Hindlimb muscle (tissue), 1 donor: ENCODE measurements around the gene PDSS1. TPM values are rescaled to one million over a fixed set of nuclear protein-coding genes. Genes with fewer than 3 reads are reported as not detected.
"Not testable (repeated sequence)": the region's sequence is repeated elsewhere in the genome, so short reads cannot be mapped to it uniquely, and the experiment has no call there.

ENCODE experiments used
- DNase-seq: peaks from one replicate; pipeline ENCODE4 v3.0.0-alpha.2; 2013
- polyA plus RNA-seq: library from polyadenylated mRNA; unstranded; fragments of 120-200 nt; gene quantifications from one replicate; pipeline ENCODE4 v1.2.1, GENCODE V29; 2013; ENCODE audit not compliant: insufficient read length

PDSS1 gene
- polyA plus RNA-seq = 7.3 TPM

DNA sequence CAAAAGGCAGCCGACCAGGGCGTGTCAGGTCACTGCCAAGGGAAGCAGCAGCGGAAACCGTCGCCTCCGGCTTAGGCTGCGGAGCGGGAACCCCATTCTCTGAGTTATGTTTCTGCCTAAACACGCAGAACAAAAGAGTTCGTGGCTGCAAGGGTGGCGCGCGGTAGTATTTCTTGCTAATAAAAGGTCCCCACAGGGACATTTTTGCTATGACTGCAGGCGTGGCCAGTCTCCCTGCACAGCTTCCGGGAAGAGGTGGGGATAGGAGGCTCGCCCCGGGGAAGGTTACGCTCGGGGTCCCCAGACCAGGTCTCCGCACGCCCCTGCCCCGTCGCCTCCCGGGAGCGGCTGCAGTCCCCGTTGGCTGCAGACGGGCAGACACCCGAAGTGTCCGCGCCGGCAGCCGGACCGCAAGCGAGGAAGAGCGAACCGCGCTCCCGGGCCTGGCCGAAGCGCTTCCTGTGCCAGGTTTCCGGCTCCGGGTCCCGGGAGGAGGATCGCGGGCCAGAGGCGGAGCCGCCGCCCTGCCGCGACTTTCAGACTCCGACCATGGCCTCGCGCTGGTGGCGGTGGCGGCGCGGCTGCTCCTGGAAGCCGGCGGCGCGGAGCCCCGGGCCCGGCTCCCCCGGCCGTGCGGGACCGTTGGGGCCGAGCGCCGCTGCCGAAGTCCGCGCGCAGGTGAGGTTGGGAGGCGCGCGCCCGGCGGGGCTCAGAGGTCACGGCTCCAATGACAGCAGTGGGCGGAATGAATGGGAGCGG lies at the start of gene PDSS1:
PDSS1 (plus strand) TSS at position 539 of the 759 bp plus-strand sequence; CDS start at position 550, 11 bp downstream.
- peak; percentile 83 for DNase-seq

DNA sequence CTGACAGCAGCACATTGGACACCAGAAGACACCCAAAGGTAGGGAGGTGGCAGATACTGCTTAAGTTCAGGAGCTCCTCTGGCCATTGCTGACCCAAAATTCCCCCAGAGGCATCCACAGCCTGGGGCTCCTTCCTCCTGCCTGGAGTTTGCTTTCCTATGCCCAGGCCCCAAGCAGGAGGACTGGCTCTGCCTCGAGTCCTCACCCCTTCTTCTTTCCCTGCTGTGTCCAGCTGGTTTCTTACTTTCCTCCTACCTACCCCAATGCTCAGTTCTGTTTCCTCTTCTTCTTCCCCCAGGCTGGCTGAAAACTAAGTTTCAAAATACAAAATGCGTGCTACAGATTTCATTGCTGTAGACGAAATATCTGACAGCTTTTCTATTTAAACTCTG lies 49.3 kb upstream of the PDSS1 start:
- DNase-seq = not testable (repeated sequence)

GRCh38 chr10:26650406-26650805 lies 47.1 kb upstream of the PDSS1 start:
- DNase-seq = no peak

- DNase-seq = not testable (repeated sequence)
Observed at GRCh38 chr10:26651476-26651875, 46.0 kb upstream of the PDSS1 start.

GRCh38 chr10:26653004-26653403 lies 44.5 kb upstream of the PDSS1 start:
- DNase-seq = no peak

DNA sequence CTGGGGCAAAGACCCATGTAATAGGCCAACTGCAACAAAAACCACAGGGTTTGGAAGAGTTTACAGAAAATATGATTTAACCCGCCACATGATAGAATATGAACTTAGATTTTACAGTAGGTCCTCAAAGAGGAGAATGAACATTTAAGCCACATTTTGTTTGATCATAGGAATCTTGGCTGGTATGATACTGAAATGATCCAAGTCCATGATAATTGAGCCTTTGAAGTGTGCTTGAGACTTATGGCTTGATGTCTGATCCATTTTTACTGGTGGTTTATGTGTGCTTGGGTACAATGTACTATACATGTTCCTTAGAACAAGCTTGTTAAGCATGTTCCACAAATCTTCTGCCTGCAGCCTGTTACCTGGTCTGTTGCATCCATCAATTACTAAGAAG lies 41.8 kb upstream of the PDSS1 start:
- DNase-seq = no peak

GRCh38 chr10:26662864-26663263 lies 34.6 kb upstream of the PDSS1 start:
- DNase-seq = no peak

DNA sequence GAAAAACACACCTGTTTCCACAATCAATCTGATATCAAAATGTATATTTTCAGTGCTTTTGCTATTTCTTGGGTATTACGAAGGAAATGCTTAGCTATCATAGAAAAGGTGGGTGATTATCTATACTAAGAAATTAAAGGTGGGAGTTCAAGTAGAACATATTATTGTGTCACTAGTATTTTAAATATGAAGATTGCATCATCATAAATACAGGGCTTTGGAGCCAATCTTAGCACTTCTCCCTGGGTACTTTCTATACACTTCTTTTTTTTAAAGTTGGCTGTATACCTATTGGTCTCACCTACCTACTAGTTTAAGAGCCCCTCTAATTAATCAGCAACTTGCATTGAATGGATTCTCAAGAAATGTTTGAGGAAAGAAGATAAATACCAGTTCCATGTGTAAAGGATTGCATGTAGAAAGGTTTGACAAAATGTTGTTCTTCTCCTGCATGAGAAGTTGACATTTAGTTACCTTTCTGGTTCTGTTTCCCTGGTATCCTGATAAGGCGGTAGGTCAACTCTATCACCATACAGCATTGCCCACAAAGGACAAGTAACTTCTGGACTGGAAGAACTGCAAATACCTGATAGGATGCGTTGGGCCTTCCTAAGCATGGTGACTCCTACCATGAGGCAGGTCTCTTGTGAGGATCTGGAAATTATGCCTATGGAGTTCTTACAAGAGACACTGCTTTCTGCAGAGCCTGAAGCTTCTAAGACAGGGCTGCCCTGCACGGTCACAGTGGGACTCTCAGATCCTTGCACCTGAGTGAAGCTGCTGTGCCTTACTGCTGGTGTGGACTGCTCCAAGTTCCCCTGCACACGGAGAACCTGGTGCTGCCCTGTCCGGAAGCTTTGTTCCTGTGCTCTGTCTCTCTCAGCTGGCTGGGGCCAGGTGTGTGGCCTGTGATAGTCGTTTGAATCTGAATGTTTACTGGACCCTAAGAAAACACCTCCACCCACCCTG lies 32.1 kb upstream of the PDSS1 start:
- no peak for DNase-seq

- no peak for DNase-seq
Observed at GRCh38 chr10:26675873-26676257, 21.6 kb upstream of the PDSS1 start.

- no peak for DNase-seq
Observed at GRCh38 chr10:26679588-26679987, 17.9 kb upstream of the PDSS1 start.

- no peak for DNase-seq
Observed at GRCh38 chr10:26681076-26681475, 16.4 kb upstream of the PDSS1 start.

- DNase-seq = not testable (repeated sequence)
Observed at GRCh38 chr10:26681971-26682370, 15.5 kb upstream of the PDSS1 start.

GRCh38 chr10:26682931-26683330 lies 14.6 kb upstream of the PDSS1 start:
- DNase-seq = no peak

- DNase-seq = not testable (repeated sequence)
Observed at GRCh38 chr10:26684667-26685264, 12.7 kb upstream of the PDSS1 start.

DNA sequence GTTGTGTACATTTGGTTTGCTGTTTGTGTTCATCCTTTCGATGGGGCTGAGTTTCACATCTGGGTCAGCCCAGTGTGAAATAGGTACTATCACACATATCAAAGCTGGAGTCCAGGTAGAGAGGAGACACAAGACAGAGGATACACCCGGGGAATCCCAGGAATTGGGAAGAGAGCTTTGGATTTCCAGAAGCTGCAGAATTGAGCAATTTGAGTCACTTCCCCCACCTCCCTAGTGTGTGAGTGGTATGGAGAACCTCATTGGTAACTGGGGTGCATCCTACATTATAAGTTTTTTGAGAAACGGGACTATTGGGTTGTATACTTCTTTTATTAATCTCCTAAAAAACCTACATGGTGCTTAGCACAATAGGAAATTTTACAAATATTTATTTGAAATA lies 12.1 kb upstream of the PDSS1 start:
- DNase-seq = no peak

DNA sequence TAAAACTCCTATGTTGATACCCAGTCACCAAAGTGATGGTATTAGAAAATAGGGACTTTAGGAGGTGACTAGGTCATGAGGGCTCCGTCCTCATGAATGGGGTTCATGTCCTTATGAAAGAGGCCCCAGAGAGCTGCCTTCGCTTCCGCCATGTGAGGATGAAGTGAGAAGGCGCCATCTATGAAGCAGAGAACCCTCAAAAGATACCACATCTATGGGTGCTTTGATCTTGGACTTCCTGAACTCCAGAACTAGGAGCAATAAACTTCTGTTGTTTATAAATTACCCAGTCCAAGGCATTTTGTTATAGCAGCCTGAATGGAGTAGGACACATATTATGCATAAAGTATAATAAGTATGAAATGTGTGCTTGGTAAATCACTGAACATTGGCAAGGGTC lies 8.1 kb upstream of the PDSS1 start:
- no peak for DNase-seq

DNA sequence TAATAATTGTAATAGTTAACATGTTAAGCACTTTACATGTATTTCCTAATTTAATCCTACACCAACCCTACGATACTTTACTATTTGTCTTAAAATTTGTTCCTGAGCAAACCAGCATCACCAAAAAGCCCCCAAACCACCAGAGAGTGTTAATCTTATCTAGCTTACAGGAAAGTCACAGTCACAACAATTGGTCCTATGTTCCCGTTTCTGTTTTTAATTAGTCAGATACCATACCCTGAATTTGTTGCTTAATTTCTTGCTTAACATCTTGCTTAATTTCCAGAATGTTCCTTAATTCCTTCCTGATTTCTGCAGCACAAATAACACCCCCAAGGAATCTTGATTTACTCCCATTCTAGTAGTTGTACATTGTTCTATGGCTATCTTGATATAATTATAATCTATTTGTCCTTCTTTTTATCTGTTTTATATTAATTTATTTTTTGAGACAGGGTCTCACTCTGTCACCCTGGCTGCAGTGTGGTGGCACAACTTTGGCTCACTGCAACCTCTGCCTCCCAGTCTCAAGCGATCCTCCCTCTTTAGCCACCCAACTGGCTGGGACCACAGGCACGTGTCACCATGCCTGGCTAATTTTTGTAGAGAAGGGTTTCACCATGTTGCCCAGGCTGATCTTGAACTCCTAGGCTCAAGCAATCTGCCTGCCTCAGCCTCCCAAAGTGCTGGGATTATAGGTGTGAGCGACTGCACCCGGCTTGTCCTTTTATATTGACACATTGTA lies 6.6 kb upstream of the PDSS1 start:
- DNase-seq = no peak

DNA sequence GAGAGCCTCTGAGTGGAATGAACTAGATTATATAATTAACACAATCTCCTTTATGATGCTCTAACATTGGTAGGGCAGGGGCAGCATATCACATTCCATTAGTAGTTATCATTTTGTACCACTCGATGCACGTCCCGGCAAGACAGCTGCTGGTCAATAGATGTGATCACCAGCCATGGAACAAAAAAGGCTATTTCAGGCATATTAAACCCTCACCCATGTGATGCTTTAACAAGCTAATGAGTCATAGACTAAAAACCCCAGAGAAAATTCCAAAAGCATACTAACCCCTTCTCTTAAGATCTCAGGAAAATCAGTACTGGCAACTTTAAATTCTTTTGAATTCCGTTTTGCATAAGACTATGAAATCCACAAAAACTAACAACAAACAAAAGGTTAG lies 3.0 kb upstream of the PDSS1 start:
- DNase-seq = not testable (repeated sequence)

GRCh38 chr10:26696786-26697162 lies 727 bp upstream of the PDSS1 start:
- no peak for DNase-seq

GRCh38 chr10:26697922-26698608 lies 564 bp downstream of the PDSS1 start:
- no peak for DNase-seq

DNA sequence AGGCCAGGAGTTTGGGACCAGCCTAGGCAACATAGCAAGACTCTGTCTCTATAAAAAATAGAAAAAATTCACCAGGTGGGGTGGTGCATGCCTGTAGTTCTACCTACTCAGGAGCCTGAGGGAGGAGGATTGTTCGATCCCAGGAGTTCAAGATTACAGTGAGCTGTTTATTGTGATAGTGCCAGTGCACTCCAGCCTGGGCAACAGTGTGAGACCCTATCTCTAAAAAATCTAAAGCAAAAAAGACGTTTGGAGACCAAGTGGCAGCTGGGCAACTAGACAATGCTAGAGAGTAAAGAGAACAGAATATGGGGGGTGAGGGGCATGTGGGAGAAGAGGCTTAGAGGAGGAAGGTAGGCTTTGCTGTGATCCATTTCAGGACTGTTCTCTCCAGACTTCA lies 1.4 kb downstream of the PDSS1 start:
- DNase-seq = no peak

DNA sequence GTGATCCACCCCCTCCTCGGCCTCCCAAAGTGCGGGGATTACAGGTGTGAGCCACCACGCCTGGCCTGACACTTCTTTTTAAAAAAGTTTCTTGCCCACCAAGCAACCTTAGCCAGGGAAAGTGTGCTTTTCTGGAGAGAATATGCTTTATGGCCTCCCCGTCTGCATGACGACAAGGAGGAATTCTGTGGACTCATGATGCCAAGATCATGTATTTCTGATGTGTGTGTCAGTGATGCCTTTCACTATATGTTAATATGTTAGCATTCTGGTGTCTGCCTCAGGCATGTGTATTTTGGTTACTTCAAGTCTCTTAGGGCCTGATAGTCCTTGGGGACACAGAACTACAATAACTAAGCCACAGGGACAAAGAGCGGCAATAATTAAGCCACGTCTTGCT lies 2.1 kb downstream of the PDSS1 start:
- no peak for DNase-seq
